BE2C (cell line): Measurements from ENCODE around the gene HAUS3.

Source experiments
- DNase-seq: peaks from one replicate; pipeline ENCODE4 v3.0.0-alpha.2; 2020
- H3K27me3 ChIP-seq: fragments of 250-450 bp; sonication (Bioruptor Pico); 2 replicates; pipeline ENCODE4 v1.5.1; 2020; ENCODE audit warnings: mild to moderate bottlenecking
- H3K36me3 ChIP-seq: fragments of 250-450 bp; sonication (Bioruptor Pico); 2 replicates; pipeline ENCODE4 v1.5.1; 2020; ENCODE audit warnings: mild to moderate bottlenecking
- H3K4me1 ChIP-seq: fragments of 250-450 bp; sonication (Bioruptor Pico); 2 replicates; pipeline ENCODE4 v1.5.1; 2020
- H3K4me3 ChIP-seq: 2 replicates; pipeline ENCODE4 v1.5.1; 2011; ENCODE audit warnings: low read depth, low read length
- H3K9me3 ChIP-seq: fragments of 250-450 bp; sonication (Bioruptor Pico); 2 replicates; pipeline ENCODE4 v1.5.1; 2020
- TF ChIP-seq, protein P1 (sequence below): IDR thresholded peaks from 2 replicates; pipeline ENCODE4 v1.5.1; 2012; ENCODE audit warnings: mild to moderate bottlenecking, low read depth, low read length

The HAUS3 gene

DNA sequence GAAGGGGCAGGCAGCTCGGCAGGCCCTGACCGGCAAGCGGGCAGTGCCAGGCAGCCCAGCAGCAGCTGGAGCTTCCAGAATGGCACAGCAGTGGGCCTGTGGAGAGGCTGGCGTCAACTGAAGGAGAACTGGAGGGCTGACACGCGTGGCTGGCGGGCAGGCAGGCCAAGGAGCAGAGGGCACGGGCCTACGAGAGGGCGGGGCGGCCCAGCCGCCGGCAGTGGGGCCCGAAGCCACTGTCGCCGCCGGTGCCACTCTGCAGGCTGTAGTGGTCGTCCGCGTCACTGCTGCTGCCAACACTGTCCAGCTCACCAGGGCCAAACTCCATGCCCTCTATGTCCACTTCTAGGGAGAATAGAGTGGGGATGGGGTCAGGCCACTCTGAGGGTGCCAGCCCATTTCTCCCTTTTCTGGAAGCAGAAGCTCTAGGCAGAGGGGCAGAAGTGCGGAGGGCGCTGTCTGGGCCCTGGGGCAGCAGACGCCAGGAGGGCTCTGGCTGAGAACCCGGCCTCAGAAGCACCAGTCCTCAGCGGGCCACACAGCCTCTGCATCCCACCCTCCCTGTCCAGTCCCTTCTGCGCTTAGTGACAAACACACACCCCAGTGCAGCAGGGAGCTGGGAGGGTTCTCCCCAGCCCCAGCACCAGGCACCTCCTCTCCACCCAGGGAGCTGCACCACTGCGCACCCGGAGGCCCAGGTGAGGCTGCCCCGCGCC, 8.6 kb upstream of the HAUS3 start:
- TF ChIP-seq, protein P1, sequence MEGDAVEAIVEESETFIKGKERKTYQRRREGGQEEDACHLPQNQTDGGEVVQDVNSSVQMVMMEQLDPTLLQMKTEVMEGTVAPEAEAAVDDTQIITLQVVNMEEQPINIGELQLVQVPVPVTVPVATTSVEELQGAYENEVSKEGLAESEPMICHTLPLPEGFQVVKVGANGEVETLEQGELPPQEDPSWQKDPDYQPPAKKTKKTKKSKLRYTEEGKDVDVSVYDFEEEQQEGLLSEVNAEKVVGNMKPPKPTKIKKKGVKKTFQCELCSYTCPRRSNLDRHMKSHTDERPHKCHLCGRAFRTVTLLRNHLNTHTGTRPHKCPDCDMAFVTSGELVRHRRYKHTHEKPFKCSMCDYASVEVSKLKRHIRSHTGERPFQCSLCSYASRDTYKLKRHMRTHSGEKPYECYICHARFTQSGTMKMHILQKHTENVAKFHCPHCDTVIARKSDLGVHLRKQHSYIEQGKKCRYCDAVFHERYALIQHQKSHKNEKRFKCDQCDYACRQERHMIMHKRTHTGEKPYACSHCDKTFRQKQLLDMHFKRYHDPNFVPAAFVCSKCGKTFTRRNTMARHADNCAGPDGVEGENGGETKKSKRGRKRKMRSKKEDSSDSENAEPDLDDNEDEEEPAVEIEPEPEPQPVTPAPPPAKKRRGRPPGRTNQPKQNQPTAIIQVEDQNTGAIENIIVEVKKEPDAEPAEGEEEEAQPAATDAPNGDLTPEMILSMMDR, result no peak
- DNase-seq, result peak; percentile 9
- Histone ChIP-seq H3K9me3 (no peaks in the 10 kb centered on the region), H3K36me3 (peaks cover 36% of the 10 kb centered on the region), H3K27me3 (no peaks in the 10 kb centered on the region), H3K4me1 (no peaks in the 10 kb centered on the region), H3K4me3 (no peak overlapping the region)

- Histone ChIP-seq H3K36me3 (peaks cover 31% of the 10 kb centered on the region), H3K4me1 (no peaks in the 10 kb centered on the region), H3K4me3 (no peak overlapping the region), H3K27me3 (no peaks in the 10 kb centered on the region), H3K9me3 (no peaks in the 10 kb centered on the region)
- DNase-seq, result peak; percentile 4
- TF ChIP-seq, protein P1, result no peak
Measured at GRCh38 chr4:2249526-2250356, 7.8 kb upstream of the HAUS3 start.

- peak; percentile 7 for DNase-seq
- Histone ChIP-seq H3K4me1 (no peaks in the 10 kb centered on the region), H3K36me3 (peaks cover 30% of the 10 kb centered on the region), H3K9me3 (no peaks in the 10 kb centered on the region), H3K27me3 (no peaks in the 10 kb centered on the region), H3K4me3 (no peak overlapping the region)
- TF ChIP-seq, protein P1, result no peak
Measured at GRCh38 chr4:2248821-2249261, 6.9 kb upstream of the HAUS3 start.

- DNase-seq, result peak; percentile 14
- TF ChIP-seq, protein P1, result no peak
- no peaks in the 10 kb centered on the region for H3K4me1 ChIP-seq
Measured at GRCh38 chr4:2248044-2248780, 6.3 kb upstream of the HAUS3 start.

DNA sequence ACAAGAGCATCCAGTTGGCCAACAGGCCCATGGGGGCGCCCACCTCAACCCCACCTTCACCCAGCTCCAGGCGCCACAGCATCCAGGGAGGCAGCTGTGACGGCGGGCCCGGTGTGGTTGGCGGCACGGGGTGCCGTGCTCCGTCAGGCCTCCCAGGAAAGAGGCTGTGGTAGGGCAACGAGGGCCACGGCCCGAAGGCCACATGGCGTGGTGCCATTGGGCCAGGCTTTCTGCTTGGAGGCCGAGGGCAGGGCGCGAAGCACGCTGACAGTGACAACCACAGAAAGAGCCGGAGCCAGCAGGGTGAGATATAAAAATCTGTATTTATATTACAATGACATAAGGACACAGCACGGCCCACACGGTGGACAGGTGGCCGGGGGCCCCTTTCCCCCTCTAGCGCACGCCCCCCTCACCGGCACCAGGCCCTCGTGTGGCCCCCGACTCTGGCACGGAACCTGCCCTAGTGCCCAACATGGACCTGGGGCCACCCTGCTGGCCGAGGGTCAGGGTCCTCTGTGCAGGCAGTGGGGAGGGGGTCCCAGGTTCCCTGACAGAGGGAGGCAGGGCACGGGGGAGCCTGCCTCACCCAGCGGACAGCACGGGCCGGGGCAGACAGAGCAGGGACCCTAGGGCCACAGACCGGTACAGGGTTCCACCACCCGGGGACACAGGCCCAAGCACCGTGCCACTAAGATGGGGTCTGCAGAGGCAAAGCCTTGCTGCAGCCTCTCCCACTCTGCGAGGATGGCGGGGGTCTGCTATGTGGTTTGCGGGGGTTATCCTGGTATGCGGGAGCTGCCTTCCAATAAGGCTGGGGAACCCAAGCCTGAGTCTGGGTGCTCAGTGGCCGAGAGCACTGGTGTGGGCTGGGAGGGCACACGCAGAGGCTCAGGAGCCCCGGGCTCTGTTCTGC, 5.5 kb upstream of the HAUS3 start:
- Histone ChIP-seq H3K4me1 (no peaks in the 10 kb centered on the region), H3K4me3 (no peak overlapping the region), H3K9me3 (no peaks in the 10 kb centered on the region), H3K27me3 (no peaks in the 10 kb centered on the region), H3K36me3 (peaks cover 24% of the 10 kb centered on the region)
- TF ChIP-seq, protein P1, result no peak
- DNase-seq, result peak; percentile 5

More at GRCh38 chr4:2248044-2248780, 6.3 kb upstream of the HAUS3 start:
- peaks cover 24% of the 10 kb centered on the region for H3K36me3 ChIP-seq
- no peak overlapping the region for H3K4me3 ChIP-seq
- no peaks in the 10 kb centered on the region for H3K9me3 ChIP-seq
- no peaks in the 10 kb centered on the region for H3K27me3 ChIP-seq
